RWPE2 (cell line): ENCODE measurements around the gene NPC1L1.

Experiments
- ATAC-seq: fragments of 200-7000 bp; cut with Tn5 transposase; 3 replicates; pipeline ENCODE4 v1.9.1; 2021; ENCODE audit warnings: low read depth
- DNase-seq: peaks from one replicate; pipeline ENCODE4 v3.0.0-alpha.2; 2020; ENCODE audit warnings: low spot score
- H3K27ac ChIP-seq: fragments of 450-650 bp; 2 replicates; pipeline ENCODE4 v1.5.1; 2017; ENCODE audit warnings: mild to moderate bottlenecking; ENCODE audit not compliant: poor library complexity, severe bottlenecking
- H3K27me3 ChIP-seq: fragments of 250-450 bp; sonication (Bioruptor Pico); 2 replicates; pipeline ENCODE4 v1.5.1; 2021; ENCODE audit warnings: mild to moderate bottlenecking, moderate library complexity; ENCODE audit not compliant: insufficient read depth, poor library complexity, severe bottlenecking
- H3K36me3 ChIP-seq: fragments of 250-450 bp; sonication (Bioruptor Pico); 2 replicates; pipeline ENCODE4 v1.5.1; 2020; ENCODE audit warnings: low read depth, mild to moderate bottlenecking, moderate library complexity
- H3K4me1 ChIP-seq: fragments of 250-450 bp; sonication (Bioruptor Pico); 2 replicates; pipeline ENCODE4 v1.5.1; 2021; ENCODE audit warnings: mild to moderate bottlenecking, moderate library complexity; ENCODE audit not compliant: insufficient read depth, poor library complexity, severe bottlenecking
- H3K4me3 ChIP-seq: fragments of 250-450 bp; sonication (Bioruptor Pico); 2 replicates; pipeline ENCODE4 v1.5.1; 2021; ENCODE audit warnings: mild to moderate bottlenecking, moderate library complexity; ENCODE audit not compliant: severe bottlenecking
- H3K9me3 ChIP-seq: fragments of 250-450 bp; sonication (Bioruptor Pico); 2 replicates; pipeline ENCODE4 v1.5.1; 2021; ENCODE audit warnings: mild to moderate bottlenecking, moderate library complexity; ENCODE audit not compliant: severe bottlenecking
- TF ChIP-seq, protein P1 (sequence below): fragments of 450-650 bp; IDR thresholded peaks from one replicate; pipeline ENCODE4 v1.5.1; 2017; ENCODE audit warnings: mild to moderate bottlenecking, moderate library complexity; ENCODE audit not compliant: poor library complexity, severe bottlenecking

The NPC1L1 gene

DNA sequence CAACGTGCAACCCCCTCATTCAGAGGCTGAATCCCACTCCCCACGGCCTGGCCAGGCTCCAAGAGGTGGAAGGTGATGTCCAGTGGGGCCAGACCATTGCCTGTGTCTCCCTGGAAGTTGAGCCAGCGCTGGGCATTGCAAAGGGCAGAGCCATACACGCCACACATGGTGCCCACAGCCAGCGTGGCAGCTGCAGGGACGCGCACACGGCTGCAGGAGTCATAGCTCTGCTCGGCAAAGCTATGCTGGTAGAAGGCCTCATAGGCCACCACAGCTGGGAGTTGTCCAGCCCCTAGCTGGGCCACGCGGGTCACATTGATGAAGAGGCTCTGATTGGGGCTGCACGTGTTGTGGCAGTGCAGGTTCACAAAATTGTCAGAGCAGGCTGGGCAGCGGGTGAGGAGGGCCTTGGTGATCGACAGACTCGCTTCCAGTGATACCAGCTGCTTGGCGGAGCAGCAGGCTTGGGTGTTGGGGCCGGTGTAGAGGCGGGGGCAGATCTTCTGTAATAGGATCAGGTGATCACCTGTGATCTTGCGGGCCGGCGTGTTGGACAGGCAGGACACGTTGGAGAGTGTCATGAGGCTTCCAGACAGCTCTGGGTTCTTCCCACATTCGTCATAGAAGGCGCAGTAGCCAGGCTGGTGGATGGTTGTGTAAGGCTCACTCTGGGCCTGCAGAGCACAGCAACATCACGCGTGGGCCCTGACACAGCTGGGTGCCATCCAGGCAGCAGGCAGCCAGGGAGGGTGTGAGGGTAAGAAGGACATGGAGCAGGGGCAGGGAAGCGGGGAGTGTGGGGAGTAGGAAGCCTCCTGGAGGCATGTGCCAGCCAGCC is 1.2 kb downstream of the NPC1L1 start:
- no peaks in the 10 kb centered on the region for H3K9me3 ChIP-seq
- DNase-seq (no peak), ATAC-seq (no peak)
- H3K4me3 ChIP-seq, result no peak overlapping the region
- H3K4me1 ChIP-seq, result peaks cover 19% of the 10 kb centered on the region
- TF ChIP-seq, protein P1, sequence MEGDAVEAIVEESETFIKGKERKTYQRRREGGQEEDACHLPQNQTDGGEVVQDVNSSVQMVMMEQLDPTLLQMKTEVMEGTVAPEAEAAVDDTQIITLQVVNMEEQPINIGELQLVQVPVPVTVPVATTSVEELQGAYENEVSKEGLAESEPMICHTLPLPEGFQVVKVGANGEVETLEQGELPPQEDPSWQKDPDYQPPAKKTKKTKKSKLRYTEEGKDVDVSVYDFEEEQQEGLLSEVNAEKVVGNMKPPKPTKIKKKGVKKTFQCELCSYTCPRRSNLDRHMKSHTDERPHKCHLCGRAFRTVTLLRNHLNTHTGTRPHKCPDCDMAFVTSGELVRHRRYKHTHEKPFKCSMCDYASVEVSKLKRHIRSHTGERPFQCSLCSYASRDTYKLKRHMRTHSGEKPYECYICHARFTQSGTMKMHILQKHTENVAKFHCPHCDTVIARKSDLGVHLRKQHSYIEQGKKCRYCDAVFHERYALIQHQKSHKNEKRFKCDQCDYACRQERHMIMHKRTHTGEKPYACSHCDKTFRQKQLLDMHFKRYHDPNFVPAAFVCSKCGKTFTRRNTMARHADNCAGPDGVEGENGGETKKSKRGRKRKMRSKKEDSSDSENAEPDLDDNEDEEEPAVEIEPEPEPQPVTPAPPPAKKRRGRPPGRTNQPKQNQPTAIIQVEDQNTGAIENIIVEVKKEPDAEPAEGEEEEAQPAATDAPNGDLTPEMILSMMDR, result no peak
- no peak overlapping the region for H3K27ac ChIP-seq
- H3K27me3 ChIP-seq, result no peaks in the 10 kb centered on the region
- H3K36me3 ChIP-seq, result no peaks in the 10 kb centered on the region

DNA sequence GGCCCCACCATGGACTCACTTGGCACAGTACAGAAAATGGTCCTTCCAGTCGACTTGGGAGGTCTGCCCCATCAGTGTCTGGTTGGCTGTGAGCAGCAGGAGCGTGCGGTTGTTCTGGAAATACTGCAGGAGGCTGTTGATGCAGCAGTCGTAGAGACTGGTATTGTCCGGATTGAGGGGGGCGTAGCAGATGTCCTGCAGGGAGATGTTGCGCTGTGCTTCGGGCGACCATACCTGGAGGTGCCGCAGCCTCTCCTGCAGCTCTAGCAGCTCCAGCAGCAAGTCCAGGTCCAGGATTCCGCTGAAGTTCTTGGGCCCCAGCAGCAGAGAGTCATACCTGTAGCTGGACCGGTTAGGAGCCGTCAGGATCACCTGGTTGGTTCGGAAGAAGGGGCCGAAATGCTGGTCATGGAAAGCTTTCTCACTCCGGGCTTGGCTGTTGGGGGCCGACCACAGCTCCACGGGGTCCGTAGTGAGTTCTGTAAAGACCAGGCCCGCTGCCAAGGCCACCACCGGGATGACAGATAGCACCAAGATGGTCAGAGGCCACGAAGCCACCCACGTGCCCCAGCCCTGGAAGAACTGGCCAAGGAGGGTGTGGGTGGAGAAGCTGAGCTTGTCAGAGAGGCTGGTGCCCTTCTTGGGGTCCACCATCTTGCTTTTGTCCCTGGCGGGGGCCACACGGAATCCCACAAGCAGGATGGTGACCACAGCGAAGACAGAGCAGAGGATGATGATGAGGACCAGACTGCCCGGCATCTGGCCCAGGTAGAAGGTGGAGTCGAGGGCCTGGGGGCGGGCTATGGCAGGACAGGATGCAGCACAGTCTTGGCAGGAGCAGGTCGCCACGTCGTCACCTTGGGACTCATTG is 2.1 kb downstream of the NPC1L1 start:
- Histone ChIP-seq H3K4me3 (no peak overlapping the region), H3K27ac (no peak overlapping the region), H3K4me1 (peaks cover 12% of the 10 kb centered on the region), H3K36me3 (no peaks in the 10 kb centered on the region), H3K27me3 (no peaks in the 10 kb centered on the region), H3K9me3 (no peaks in the 10 kb centered on the region)
- ATAC-seq, result no peak
- TF ChIP-seq, protein P1, result no peak
- no peak for DNase-seq

DNA sequence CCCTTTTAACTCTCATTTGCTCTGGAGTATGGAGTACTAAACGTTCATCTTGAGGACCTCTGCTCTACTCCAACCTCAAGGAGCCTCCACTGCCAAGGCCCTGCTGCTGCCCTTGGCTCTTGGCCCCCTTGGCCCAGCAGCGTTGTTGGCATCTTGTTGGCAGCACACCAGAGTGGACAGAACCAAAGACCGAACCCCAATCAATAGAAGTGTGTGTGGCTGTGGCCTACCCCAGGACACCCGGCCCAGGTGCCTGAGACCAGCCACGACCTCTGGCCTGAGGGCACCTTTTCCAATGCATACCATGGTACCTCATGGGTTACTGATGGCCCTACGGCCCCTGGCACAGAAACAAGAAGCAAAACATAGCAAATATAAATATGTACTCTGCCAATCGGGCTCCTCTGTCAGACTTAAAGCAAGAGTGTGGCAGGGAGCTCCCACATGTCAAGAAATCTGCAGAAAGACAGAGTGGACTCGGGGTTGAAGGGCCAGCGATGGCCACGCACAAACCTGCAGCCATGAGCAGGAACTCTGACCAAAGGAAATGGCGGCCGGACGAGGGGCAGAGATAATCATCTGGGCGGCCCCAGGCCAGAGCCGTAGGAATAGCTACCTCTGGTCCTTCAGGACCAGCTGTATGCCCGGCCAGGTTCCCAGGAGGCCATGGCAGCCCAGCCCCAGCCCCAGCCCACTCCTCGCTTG is 2.9 kb downstream of the NPC1L1 start:
- TF ChIP-seq, protein P1, result no peak
- Histone ChIP-seq H3K9me3 (no peaks in the 10 kb centered on the region), H3K4me1 (peaks cover 5% of the 10 kb centered on the region), H3K36me3 (no peaks in the 10 kb centered on the region), H3K4me3 (no peak overlapping the region), H3K27ac (no peak overlapping the region), H3K27me3 (no peaks in the 10 kb centered on the region)
- no peak for DNase-seq
- ATAC-seq, result no peak

DNA sequence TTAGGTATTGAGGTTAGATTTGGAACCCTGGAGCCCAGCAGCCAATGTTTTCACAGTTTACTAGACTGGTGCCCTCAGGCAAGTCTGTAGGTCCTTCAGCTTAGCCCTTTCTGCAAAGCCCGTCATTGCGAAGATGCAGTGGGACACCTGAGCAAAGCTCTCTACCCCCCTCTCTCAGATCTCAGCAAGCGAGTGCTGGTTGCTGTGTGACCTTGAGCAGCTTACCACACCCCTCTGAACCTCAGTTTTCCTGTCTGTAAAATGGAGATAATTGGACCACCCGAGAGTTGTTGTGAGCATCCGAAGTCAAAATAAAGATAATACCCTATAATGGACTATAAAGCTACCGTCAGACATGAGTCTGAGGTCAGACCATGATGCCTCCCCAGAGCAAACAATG is 3.7 kb downstream of the NPC1L1 start:
- Histone ChIP-seq H3K9me3 (no peaks in the 10 kb centered on the region), H3K4me3 (no peak overlapping the region), H3K27ac (no peak overlapping the region), H3K4me1 (no peaks in the 10 kb centered on the region), H3K27me3 (no peaks in the 10 kb centered on the region), H3K36me3 (no peaks in the 10 kb centered on the region)
- DNase-seq, result no peak
- no peak for ATAC-seq
- TF ChIP-seq, protein P1, result no peak
